ENCODE data around the gene VPS4B.
"Not testable (repeated sequence)": the region's sequence is repeated elsewhere in the genome, so short reads cannot be mapped to it uniquely, and the experiment has no call there.

The VPS4B gene

DNA sequence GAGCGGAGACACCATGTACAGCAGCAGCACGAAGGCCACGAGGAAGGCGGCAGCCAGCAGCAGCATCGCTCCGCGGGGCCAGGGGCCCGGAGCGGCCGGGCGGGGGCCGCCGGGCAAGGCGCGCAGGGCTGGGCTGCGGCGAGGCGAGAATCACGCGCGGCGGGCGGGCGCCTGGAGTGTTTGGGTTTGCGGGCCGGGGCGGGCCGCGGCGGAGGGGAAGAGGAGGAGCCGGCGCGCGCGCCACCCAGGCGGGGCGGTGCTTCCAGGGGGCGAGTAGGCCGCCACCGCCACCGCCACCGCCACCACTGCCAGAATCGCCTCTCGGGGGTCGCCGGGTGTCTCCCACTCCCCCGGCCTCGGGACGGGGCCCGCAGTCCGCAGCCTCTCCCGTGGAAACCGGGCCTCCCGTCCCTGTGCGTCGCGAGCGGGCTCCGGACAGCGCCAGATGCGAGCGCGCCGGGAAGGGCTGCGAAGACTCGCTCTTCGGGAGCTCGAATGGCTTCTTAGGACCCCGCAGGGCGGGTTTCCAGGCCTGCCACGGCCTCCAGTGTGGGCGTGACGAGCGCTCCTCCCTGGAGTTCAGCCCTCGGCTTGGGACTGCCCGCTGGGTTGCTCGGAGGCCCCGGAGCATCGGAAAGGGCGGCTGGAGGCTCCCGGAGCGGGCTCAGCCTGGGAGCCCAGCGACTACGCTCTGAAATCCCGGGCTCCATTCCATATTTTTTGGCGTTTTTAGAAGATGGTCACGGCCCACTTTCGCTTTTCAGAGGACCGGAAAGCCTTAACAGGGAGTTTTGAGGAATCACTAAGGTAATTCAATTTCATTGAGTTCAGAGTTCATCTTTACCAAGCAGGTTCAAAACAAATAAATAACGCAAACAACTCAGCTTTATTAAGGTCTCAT is 55.0 kb downstream of the VPS4B start, which contains the start of gene KDSR:
Gene KDSR, minus strand, starts transcription at position 154 of the 901 bp plus-strand sequence. Its CDS starts 88 bp downstream, at position 66.
- DNase-seq (ENCODE audit: low read depth): peak; percentile 68

DNA sequence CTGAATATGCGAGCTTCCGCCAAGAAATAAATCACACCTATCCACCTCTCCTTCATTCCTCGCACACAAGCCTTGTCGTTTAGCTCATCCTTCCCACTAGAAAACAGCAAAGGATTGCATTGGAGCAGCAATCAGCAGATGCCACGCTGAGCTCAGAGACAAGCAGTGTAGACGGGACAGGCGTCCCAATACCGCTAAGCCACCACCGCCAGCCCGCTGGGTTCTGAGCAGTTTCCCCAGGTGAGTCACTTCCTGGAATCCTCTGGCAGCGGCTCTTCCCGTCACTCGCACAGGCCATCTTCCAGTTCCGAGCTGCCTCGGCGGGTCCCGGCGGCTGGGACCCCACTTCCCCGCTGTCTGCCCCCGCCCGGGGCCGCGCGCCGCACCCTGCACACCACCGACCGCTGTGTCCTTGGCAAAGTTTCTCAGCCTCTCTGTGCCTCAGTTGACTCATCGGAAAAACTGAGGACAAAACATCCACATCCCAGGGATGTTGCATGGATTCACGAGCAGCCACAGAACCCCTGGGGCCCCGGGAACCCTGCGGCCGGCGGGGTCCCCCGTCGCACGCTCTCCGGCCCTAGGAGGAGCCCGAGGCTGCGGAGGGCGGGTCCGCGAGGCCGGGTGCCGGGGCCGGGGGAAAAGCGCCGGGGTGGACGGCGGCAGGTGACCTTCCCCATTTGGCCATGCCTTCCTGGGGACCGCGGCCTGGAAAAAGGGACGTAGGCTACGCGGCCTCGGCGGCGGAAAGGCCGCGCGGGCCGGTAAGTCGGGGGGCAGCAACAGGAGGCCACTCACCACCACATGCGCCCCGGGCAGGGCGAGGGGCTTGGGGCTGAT is 55.8 kb downstream of the VPS4B start:
- peak; percentile 72 for DNase-seq (ENCODE audit: low read depth)

DNA sequence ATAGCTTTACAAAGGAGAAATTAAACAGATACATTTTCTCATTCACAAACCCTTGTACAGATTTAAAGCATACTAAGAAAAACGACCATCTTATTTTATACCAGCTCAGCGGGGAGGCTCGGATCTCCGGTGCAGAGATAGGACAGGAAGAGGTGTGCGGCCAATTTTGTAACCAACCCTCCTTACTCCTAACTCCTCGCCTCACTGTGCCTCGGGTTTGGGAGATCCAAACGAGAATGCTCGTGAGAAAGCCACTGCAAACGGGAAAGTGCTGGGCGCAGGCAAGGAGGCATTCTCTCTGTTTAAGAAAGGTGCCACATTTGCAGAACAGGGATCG is 56.4 kb downstream of the VPS4B start:
- no peak for DNase-seq (ENCODE audit: low read depth)

DNA sequence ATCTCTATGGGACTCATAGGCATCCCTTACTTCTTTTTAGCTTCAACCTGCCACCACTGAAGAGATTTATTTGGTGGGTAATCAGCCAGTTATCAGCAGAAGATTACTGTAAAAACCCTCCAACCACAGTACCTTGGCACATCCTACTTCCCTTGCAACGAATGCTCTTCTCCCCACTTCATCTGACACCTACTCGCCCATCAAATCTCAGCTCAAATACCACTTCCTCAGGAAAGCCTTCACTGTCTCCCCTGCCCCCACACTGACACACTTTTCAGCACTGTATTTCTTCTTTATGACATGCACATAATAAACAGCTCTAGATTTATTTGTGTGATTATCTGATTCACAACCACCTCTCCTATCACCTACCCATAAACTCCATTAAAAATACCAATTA is 58.3 kb downstream of the VPS4B start:
- peak; percentile 59 for DNase-seq (ENCODE audit: low read depth)

DNA sequence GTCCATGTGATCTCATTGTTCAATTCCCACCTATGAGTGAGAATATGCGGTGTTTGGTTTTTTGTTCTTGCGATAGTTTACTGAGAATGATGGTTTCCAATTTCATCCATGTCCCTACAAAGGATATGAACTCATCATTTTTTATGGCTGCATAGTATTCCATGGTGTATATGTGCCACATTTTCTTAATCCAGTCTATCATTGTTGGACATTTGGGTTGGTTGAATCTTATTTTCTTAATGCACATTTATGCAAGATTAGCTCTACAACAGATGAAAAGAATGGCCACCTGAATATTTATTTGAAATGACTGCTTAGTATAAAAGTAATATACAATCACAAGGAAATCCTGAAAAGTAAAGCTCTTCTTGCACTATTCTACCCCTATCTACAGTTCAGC is 58.9 kb downstream of the VPS4B start:
- not testable (repeated sequence) for DNase-seq (ENCODE audit: low read depth)

DNA sequence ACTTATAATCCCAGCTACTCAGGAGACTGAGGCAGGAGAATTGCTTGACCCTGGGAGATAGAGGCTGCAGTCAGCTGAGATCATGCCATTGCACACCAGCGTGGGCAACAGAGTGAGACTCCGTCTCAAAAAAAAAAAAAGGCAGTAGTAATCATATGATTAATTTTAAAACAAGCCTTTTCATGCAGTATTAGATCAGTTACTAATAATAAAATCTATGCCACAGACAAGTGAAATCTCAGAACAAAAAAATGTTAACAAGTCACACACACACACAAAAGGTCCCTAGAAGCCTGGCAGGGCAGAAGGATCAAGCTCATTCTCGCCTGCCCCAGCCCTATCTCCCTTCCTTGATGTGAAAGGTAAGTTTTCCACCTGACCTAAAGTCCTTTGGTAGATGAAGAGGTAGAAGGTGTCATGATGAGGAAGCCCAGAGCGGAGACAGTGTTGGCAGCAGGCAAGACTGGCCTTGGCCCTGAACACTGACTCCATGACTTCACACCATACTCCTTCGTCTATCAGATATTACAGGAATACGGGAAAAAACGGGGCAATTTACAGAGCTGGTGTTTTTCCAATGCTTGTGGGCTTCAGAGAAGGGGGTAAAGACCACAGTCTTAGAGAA is 65.9 kb downstream of the VPS4B start:
- DNase-seq (ENCODE audit: low read depth): no peak

DNA sequence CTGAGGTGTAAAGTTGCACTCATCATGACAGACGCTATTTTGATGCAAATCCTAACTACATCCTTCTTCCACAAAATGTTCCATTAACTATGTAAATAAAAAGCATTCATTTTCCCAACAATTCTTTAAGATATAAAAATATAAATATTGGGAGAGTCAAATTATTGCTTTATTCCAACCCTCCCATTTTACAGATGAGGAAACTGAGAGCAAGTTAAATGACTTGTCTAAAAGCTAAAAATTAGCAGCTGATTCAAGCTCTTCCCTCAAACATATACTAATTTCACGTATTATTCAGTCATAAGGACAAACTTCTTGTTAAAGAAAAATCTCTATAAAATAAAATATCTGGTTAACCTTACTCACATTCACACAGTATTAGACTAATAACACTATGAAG is 72.0 kb downstream of the VPS4B start:
- DNase-seq (ENCODE audit: low read depth): no peak

DNA sequence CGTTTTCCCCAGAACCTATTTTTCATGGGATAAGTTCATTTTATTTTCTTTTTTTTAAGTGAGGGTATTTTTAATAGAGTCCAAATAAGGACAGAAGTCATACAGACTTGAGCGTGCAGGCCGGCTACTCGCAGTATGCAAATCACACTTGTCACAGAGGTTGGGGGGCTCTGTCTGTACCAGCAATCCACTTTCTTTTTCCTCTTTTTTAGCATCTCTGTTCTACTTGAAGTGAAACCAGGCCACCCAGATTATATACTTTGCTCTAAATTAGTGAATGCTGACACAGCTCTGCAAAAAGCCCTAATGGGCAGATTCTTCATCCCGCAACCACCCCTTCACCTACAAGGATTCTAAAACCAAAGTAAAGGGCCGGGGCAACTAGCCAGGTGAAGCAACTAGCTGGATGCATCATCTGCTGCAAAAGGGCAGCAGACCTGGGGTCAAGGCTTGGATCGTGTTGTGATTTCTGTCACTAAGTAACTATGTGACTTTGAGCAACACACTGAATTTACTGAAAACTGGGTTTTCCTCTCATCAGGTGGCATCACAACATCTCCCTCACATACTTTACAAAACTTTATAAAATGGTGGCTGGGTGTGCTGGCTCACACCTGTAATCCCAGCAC is 73.7 kb downstream of the VPS4B start:
- DNase-seq (ENCODE audit: low read depth): no peak

DNA sequence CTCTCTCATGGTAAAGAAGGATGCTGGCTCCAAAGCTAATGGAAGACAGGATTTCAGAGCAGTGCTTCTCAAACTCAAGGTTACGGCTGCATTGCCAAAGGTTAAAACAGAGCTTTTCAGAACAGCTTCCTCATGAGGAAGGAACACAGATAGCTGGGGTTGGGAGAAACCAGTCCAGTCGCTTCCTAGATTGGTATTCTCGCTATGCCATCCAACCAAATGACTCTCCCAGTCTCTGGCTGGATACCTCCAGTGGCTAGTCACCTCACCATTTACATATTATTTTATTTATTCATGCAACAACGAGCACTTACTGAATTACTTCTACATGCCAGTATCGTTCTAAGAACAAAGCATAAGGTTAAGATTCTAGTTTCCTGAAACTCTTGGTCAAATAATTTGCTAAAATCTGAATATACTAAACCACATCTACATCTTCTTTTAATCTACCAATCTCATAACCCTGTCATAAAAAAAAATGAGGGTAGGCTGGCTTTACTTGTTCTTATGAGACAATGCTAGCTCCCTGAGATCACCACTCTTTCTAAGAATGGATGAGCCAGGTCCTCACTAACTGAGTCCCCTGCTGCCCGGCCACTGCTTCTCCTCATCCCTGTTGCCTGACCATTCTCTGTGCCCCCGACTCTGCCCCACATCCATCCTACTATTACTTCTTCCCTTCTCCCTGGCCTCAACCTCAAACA is 75.6 kb downstream of the VPS4B start:
- no peak for DNase-seq (ENCODE audit: low read depth)

DNA sequence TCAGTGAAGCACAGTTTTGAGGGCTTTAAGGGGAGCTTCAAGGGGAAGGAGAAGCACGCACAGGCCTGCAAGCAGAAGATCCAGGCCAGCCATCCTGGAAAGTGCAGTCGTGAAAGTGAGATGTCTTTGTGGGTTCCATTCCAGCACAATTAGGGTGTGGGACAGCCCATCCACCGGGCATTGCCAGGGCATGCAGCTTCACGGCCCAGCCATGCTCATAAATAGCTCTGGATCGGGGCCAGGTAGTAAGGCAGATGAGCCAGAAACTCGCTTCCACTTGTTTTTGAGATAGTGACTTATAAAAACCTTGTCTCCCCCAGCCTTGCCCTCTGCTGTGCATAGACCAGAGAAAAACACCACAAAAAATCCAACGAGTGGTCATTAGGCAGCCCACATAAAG is 76.2 kb downstream of the VPS4B start:
- no peak for DNase-seq (ENCODE audit: low read depth)

DNA sequence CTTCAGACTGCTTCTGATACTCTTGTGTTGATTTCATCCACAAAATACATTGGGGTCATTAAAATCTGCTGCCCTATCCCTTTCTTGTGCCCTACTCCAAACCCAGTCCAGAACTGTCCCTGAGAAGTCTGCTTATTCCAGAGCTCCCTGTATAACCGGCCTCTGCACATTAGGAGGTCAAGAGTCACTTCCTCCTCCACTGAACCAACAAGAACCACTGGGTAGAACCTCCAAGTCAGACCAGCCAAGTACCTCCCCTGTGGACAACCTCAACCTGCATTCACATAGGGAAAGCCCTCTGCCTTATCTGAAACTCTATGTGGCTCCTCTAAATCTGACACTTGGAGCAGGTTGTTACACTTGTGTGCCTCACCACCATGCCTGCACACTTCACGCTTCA is 77.4 kb downstream of the VPS4B start:
- no peak for DNase-seq (ENCODE audit: low read depth)

DNA sequence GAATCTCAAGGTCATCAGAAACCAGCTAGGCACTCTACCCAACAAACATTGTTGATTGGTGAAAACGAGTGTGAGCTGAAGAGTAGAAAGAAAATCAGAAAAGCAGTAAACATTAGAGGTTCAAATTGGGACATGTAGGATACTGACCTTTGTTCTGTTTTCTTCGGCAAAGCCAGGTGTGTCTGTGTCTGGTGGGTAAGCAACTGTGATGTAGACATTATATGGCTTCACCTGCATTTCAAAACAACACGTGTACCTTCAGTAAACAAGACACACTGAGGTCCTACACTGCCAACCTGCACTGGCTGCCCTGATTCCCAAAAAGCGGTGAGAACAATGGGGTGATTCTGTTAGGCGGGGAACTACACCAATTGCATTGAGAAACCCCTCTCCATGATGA is 78.0 kb downstream of the VPS4B start:
- DNase-seq (ENCODE audit: low read depth): no peak

DNA sequence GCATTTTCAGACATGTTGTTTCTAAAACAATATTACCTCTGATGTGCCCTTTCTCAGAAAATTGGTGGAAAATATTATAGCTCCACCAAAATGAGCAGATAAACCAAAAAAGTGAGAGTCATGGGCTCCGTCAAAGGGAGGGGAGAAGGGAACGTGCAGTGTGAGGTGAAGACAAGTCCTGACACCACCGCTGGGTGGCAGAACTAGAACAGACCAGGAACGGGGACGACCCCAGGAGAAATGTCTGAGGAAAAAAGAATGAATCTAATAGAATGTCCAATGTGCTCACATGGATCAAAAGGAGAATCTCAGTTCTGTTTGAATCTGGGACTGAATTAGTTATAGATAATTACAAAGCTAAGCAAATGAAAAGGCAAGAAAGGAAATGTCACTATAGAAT is 80.1 kb downstream of the VPS4B start:
- DNase-seq (ENCODE audit: low read depth): no peak

DNA sequence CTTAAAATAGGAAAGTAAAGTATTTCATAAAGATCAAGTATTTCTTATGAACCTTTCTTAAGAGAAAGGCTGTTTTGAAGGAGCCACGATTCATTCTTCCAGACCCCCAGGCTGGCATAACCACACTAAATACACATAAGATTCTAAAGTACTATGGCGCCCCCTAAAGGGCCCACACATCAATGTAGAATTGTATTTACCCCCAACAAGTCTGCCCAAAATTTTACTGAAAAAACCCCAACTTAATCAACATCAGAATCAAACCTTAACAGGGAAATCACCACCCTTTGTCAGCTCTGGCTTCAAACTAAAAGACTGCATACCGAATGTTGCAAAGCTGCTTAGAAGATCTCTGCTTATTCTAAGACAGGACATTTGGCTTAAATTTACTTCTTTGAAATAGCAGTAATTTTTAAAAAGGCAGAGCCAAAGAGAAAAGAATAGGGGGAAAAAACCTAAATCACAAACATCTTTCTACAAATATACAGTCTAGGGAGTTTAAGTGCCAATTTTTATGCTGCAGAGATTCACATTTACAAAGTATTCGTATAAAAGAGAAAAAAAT is 82.3 kb downstream of the VPS4B start:
- no peak for DNase-seq (ENCODE audit: low read depth)
